Skin of body (tissue), 2 donors: ENCODE data around the gene MRGPRX2. TPM values are rescaled to one million over a fixed set of nuclear protein-coding genes. Genes with fewer than 3 reads are reported as not detected.
A peak's percentile ranks its signal among the peaks of the same experiment; 100 is the strongest.

ENCODE experiments used
- DNase-seq: peaks from one replicate; lab custom pipeline; 2025; lab: John Stamatoyannopoulos, UW
- total RNA-seq: library from RNA; depleted of rRNA; stranded (reverse); fragments of >200 nt; gene quantifications from one replicate; pipeline ENCODE4 v1.2.3, GENCODE V29; 2014

The MRGPRX2 gene
- total RNA-seq, 1 donor from 2014 or later, result 0.49 TPM

DNA sequence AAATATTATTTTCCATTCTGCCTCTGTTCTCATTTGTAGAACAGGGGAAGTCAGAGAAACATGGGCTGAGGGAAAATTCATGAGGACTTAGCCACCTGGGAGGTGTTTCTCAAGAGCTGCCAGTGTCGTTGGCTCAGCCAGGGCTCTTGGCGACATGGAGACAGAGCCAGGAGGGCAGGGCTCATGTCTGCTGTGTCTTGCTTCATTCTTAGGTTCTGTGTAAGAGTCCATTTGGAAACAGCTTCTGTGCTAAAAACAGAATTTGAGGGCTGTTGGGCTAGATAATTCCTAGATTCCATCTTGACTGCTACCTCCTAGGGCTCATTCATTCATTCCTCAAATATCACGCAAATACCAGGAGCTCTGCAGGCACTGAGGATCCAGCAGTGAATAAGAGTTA, 15.1 kb upstream of the MRGPRX2 start:
- DNase-seq, result no peak

DNA sequence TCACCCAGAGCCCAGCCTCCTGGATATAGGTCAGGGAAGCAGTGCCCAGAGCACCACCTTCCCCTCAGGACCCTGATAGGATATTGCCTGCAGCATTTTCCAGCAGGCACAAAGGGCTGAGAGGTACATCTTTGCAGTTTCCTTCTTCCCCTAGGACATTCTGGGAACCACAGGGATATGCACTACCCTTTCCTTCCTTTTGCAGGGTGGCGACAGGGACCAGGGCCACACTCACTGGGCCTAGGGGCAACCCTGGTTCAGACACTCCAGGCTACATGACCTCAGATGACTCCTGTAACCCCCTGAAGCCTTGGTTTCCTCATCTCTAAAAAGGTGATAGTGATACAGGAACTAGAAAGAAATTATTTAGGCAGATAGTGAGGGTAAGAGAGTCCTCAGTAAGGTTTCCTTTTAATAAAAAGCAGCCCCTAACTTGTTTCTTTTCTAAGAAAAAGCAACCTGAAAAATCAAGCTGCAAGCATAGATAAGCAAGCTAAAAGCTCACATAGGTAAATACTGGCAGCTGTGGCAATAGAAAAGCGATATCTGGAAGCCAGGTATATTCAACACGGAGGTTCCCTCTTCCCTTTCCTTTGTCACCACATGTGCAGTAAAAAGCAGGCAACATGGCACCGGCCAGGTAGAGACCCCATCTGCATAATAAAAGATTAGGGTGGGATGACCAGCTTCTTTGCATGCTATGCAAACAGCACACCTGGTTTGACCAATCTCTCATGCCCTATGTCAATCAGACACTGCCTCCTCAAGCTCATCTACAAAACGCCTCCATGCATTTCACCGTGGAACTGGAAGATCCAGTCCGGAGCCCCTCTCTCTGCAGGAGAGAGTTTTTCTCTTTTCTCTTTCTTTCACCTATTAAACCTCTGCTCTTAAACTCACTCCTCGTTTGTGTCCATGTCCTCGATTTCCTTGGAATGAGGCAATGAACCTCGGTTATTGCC, 13.2 kb upstream of the MRGPRX2 start:
- no peak for DNase-seq

DNA sequence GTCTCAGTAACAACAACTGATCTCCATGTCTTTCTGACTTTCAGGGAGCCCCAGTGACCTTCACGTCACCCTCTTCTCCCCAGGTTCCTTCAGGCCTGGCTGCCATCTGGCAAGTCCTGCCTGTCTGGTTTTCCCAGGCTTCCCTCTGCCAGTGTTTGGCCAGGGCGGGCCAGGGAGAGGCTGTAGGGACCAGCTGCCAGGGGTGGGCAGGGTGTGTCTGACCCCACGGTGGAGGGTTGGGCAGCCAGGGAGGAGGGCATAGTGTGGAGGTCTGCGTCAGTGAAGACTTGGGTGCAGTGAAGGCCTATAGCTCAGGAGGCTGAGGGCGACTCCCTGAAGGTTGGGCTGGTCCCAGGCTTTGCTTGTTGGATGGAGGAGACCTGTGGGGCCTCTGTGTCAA, 11.9 kb upstream of the MRGPRX2 start:
- DNase-seq, result no peak

DNA sequence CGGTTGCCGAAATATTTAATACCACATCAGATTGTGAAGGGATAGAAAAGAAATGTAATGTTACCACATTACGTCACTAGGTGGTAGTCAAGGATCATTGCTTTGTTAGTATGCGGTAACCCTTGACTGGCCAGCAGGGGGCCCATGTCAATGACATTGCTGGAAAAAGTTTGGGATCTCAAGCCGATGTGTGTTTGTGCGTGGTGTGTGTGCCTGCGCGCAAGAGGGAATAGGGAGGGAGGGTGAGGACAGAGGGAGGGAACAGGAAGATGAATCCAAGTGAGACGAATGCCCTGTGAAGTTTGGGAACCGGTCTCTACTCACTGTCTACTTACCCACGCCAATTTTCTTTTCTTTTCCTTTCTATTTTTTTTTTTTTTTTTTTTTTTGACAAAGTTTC, 10.7 kb upstream of the MRGPRX2 start:
- DNase-seq, result peak; percentile 79

DNA sequence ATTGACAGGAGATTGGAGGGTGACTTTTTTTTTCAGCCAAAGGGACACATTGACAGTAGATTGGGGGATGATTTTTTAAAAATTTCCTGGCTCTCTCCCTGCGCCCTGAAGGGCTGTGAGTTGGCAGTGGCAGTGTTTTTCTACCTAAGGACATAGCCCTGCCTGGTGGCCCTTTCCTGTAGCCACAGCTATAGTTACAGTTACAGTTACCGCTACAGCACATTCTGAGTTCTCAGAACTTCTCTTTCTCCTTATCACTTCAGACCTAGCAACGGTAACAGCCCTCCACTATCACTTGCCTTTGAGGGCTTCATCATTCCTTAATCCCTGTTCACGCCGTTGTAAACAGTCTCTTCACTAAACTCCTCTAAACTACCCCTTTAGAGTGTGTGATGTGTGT, 684 bp downstream of the MRGPRX2 start:
- DNase-seq, result no peak

DNA sequence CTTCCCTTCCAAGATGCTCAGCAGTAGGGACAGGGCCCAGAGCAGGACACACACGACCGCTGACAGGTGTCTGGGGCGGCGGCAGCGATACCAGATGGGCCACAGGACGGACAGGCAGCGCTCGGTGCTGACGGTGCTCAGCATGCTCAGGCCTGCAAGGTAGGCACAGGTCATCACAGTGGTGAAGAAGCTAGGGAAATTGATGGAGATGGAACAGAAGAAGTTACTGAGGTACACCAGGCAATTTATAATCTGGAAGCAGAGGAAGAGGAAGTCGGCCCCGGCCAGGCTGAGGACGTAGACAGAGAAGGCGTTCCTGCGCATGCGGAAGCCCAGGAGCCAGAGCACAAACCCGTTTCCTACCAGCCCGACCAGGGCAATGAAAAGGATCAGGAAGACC, 4.6 kb downstream of the MRGPRX2 start:
- DNase-seq, result no peak

DNA sequence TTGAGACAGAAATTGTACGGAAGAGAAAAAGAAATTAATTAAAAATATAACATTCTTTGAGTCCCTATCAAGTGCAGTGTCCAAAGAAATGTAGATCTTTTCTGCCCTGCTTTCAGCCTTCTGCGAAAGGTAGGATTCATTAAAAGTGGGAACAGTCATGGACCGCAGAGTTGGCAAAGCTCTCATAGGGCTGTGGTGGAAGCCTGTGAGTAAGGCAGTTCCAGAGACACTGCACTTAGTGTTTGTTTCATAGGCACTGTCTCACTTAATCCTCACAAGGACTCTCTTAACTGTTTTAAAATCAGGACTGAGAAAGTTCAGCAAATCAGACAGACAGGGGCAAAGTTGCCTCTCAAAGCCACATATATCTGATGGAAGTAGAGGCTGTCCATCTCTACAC, 5.5 kb downstream of the MRGPRX2 start:
- DNase-seq, result no peak

DNA sequence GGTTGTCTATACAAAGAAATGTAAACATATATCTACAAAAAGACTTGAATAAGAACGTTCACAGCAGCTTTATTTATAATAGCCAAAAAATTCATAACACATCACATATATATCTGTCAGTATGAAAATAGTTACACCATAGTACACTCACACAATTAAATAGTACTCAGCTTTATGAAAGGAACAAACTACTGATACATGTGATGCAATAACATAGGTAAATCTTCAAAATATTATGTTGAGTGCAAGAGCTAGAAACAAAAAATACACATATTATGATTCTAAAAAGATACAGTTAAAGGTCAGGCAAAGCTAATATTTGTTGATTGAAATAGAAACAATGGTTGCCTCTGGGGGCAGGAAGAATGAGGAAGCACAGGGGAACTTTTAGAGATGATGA, 6.6 kb downstream of the MRGPRX2 start:
- DNase-seq, result no peak

DNA sequence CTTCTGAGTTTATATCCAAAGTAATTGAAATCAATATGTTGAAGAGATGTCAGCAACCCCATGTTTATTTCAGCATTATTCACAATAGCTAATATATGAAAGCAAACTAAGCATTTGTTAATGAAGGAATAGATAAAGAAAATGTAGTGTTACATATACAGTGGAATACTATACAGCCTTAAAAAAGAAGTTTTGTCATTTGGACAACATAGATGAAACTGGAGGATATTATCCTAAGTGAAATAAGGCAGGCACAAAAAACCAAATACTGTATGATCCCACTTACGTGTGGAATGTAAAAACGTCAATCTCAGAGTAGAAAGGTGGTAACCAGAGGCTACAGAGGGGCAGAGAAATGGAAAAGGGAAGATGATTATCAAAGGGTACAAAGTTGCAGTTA, 10.2 kb downstream of the MRGPRX2 start:
- no peak for DNase-seq

DNA sequence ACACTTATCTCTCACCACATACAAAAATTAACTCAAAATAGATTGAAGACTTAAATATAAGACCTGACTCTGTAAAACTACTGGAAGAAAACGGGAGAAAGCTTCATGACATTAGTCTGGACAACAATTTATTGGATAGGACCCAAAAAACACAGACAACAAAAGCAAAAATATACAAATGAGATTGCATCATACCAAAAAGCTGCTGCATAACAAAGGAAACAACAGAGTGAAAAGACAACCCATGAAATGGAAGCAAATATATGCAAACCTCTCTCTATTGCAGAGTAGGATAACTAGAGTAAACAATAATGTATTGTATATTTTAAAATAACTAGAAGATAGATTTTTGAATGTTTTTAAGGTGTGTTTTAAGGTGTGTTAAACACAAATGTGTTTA, 11.2 kb downstream of the MRGPRX2 start:
- no peak for DNase-seq

DNA sequence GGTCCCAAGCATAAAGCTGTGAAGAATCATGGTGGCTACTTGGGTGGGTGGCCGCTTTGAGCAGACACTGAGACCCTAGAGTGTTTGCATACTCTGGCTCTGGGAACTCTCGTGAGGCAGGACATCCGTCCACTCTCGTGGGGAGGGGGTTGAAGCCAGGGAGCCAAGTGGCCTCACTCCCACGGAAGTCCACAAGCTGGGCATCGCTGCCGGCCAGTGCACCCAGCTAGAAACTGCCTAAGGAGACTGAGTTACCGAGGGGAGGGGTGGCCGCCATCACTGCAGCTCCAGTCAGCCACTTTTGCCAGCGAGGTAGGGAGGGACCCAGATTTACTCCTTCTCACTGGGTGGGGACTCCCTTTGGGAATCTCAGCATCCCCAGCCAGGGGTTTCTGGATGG, 20.5 kb downstream of the MRGPRX2 start:
- DNase-seq, result no peak

DNA sequence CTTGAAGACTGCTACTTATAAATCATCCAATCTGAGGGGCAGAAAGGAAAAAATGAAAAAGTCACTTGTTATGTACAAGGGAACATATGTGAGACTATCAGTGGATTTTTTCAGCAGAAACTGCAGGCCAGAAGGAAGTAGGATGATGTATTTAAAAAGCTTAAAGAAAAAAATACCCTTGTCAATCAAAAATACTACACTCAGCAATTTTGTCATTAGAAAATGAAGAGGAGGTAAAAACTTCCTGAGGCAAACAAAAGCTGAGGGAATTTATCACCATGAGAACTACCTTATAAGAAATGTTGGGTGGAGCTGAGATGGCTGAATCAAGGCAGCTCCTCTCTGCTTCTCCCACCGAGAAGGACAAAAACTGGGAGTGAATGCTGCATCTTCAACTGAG, 21.1 kb downstream of the MRGPRX2 start:
- DNase-seq, result no peak

DNA sequence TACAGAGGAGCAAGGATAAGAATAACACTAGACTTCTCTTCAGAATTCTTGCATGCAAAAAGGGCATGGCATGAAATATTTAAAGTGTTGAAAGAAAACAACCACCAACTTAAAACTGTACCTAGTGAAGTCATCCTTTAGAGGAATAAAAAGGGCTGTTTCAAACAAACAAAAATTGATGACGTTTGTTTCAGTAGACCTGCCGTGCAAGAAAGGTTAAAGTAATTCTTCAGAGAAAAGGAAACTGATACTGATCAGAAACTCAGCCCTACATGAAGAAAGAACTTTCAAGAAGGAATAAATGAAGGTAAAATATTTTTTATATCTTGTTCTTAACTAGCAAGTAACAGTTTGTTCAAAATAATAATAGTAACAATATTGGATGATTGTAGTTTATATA, 27.5 kb downstream of the MRGPRX2 start:
- DNase-seq, result no peak

DNA sequence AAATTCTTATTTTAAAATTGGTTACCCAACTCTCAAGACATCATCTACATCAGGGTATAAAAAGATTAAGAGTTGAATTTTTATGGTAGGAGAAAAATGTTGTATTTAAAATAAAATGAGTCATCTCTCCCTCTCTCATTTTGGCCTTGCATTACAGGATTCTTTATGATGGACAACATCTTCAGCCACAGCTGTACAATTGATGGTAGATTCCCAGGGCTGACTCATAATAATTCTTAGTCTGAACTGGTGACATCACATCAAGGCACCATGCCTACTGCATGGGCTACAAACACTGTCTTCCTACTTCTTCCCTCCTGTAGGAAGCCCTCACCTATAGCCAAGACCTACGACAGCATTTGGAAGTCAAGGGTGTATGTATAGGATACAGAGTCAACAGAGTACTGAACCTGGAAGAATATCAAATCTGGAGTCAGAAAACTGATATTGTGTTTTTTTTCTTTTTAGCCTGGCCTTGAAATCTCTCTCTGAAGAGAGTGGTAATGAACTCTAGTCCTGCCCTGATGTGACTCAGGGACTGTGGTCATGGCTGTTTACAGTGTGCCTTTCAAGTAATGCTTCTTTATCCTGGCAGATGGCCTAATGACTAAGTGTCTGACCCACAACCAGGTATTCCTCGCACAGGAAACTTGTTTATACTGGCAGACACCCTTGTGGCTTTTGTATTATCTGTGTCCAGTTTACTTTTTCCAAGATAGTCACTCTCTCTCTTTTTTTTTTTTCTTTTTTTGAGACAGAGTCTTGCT, 32.5 kb downstream of the MRGPRX2 start:
- no peak for DNase-seq

DNA sequence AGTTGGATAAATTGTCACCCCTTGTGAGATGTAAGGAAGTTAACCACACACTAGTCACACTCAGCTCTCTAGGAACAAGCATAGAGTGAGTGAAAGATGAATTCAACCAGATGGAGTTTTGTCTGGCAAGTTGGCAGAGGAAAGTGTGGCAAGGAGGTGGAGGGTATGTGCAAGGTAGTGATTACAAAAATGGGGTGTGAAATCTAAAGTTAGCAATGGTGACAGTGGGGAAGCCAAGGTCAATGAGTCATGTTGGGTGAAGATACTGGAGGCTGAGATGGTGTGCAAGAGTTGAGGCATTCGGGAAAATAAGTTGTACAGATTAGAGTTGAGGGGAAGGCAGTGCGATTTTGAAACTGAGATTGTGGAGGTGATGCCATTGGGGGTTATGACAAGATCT, 33.7 kb downstream of the MRGPRX2 start:
- no peak for DNase-seq

DNA sequence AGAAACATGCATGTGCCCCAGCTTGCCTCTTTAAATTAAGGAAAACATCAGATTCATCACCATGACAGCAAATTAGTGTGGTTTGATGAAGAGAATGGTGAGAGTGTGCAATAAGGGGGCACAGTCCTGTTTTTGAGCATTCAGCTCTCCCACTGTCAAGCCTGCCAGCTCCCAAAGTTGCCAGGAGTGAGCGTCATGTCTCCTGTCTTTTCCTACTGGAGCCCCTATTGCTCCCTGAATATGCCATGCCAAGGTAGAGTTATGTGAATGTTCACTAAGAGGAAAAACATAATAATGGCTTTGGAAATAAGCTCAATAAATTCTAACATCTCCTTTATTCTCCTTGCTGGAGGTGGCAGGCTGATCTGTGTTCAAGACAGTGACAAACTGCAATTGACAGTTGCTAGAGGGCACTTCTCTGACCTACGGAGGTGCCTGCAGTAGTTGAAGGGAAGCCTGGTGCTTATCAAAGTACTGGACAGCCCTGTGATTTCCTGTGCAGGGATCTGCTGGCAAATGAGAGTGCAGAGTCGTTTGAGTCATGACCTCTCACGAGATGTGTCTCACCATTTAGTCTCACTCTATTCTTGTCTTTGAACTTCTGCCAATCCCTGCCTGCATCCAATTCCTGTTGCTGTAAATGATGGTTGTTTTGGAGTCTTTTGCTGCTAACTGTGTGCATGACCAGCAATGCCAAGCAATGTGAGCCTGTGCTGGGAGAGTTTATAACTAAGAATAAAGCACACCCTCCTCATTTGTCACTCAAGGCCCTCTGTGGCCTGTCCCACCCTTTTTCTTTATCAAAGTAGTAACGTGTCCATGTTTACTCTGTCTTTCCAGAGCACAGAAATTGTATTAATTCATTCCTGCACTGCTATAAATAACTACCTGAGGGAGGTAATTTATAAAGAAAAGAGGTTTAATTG, 34.8 kb downstream of the MRGPRX2 start:
- DNase-seq, result no peak

DNA sequence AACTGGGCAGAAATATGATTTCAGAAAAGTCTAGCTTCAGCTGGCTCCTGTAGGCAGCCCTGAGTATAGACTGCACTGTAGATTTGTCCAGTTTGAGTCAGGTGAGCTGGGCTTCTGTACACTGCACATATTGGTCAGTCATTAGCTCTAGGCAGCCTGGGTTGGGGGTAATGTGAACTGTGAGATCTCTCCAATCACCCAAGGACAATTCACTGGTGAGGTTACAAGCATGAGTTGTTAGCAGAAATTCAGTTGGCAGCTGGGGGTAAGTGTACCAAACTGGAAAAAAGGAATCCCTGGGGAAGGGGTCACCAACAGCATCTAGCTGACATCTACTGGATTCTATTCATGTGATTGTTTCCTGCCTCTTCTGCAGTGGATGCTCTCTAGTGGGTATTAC, 39.7 kb downstream of the MRGPRX2 start:
- no peak for DNase-seq

DNA sequence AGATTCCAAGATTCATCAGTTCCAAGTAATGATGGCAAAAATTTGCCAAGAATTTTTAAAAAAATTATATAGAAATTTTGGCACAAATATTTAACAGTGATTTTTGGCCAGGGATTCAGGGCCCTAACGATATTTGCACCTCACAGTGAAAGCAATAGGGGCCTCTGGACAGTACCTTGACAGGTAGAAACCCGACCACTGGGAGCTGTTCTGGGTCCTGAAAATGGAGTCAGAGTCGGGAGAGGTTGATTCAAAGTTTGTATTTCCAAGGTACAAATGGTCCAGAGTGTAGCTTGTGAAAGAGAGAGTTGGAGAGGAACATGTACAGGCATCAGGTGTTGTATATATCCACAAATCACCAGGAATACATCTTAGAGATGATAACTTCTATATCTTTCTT, 41.6 kb downstream of the MRGPRX2 start:
- DNase-seq, result no peak

DNA sequence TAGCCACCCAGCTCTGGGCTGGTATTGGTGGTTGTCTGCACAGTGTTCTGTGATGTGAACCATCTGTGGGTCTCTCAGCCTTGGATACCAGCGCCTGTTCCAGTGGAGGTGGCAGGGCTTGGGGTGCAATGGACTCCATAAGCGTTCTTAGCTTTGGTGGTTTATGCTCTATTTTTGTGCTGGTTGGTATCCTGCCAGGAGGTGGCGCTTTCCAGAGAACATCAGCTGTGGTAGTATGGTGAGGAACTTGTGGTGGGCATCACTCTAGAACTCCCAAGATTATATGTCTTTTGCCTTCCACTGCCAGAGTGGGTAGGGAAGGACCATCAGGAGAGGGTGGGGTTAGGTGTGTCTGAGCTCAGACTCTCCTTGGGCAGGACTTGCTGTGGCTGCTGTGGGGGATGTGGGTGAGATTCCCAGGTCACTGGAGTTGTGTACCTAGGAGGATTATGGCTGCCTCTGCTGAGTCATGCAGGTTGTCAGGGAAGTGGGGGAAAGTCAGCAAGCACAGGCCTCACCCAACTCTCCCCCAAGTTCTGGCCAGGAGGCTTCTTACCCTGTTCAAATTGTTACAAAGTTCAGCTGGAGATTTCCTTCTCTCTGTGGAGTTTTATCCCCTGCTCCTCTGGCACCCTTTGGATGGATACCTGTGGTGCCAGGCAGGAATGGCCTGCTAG, 47.2 kb downstream of the MRGPRX2 start:
- no peak for DNase-seq

DNA sequence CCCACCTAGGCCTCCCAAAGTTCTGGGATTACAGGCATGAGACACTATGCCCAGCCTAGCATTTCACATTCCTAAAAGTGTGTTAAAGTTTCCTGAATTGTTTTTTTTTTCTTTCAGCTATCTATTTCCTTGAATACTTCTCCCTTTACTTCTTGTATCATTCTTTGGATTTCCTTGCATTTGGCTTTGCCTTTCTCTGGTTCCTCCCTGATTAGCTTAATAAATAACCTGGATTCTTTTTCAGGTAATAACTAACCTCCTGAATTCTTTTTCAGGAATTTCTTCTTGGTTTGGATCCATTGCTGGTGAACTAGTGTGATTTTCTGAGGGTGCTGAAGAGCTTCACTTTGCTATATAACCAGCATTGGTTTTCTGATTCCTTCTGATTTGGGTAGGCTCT, 47.9 kb downstream of the MRGPRX2 start:
- no peak for DNase-seq
